Epithelial cell of esophagus (primary cell): ENCODE results near the gene HNRNPCL4.
"Not testable (repeated sequence)": the region's sequence is repeated elsewhere in the genome, so short reads cannot be mapped to it uniquely, and the experiment has no call there.

Source experiments
- DNase-seq: peaks from one replicate; pipeline ENCODE4 v3.0.0; 2010; ENCODE audit warnings: low read depth
- H3K4me3 ChIP-seq: 2 replicates; pipeline ENCODE4 v1.5.1; 2011; ENCODE audit warnings: mild to moderate bottlenecking, low read length, control low read depth

The HNRNPCL4 gene

DNA sequence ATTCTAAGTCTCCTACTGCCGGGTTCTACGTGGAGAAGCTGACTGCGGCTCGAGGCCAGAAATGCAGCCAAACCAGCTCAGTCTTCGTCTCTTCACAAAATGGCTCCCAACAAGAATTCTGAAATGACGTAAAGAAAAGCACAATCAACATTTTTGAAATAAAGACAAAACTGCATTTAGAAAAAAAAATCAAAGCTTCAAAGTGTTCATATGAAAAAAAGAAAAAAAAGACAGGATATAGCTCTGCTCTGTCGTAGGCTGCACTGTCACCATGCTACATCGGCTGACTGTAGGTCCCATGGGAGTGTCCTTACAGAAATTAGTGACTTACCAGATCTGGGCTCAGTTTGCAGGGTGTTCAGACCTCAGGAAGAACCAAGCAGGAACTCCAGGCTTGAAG, at the start of gene HNRNPCL4:
HNRNPCL4 (minus strand) TSS at position 101 of the 400 bp plus-strand sequence. CDS start 164 bp downstream, outside the sequence.
- DNase-seq, H3K4me3 ChIP-seq: not testable (repeated sequence)

DNA sequence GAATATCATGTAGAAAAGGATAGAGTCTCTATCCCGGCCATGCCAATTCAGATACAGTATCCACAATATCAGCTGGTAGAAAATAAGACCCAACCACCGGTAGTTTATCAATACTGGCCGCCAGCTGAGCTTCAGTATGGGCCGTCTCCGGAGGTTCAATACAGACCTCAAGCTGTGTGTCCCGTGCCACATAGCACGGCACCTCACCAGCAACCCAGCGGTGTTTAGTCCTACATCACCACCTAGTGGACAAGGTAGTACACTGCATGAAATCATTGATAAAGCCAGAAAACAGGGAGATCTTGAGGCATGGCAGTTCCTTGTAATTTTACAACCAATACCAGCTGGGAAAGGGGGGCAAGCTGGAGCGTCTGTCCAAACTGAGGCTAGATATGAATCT, 43.3 kb upstream of the HNRNPCL4 start:
- H3K4me3 ChIP-seq, DNase-seq: not testable (repeated sequence)

DNA sequence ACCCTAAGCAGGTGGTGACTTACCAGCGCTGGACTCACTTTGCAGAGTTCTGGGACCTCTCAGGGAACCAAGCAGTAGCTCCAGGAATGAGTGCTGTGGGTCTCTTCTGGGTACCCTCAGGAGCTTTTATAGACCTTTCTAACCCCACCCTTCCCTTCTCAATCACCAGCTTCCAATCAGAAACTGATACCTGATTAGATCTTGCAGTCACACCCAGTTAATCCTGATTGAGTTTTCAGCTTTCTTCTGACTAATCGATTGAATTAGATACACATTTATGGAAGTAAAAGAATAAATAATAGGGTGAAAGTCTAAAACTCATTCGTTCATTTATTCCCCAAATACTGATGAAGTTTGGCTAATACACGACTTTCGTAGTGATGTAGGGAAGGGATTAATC, 35.9 kb upstream of the HNRNPCL4 start, which contains the start of gene PRAMEF13:
PRAMEF13 (minus strand) TSS at position 101 of the 400 bp plus-strand sequence. CDS start 1,820 bp downstream, outside the sequence.
- DNase-seq, H3K4me3 ChIP-seq: not testable (repeated sequence)

DNA sequence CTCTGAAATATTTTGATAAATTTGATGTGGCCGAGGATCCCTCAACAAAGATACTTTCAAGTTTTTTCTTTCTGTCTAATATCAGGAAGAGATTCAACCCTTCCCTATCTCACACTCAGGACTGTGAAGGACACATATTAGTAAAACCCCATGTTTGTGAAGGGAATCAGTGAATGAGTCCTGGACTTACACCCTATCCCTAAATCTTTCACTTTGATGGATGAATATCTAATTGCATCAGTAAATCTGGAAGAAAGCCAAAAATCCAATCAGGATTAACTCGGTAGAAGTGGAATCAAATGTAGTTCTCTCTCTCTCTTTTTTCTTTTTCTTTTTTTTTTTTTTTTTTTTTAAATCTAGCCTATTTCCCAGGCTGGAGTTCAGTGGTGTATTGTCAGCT, 6.1 kb upstream of the HNRNPCL4 start, which contains the start of gene PRAMEF9:
PRAMEF9 (plus strand) TSS at position 301 of the 400 bp plus-strand sequence. CDS start 3,433 bp downstream, outside the sequence.
- H3K4me3 ChIP-seq, DNase-seq: not testable (repeated sequence)

DNA sequence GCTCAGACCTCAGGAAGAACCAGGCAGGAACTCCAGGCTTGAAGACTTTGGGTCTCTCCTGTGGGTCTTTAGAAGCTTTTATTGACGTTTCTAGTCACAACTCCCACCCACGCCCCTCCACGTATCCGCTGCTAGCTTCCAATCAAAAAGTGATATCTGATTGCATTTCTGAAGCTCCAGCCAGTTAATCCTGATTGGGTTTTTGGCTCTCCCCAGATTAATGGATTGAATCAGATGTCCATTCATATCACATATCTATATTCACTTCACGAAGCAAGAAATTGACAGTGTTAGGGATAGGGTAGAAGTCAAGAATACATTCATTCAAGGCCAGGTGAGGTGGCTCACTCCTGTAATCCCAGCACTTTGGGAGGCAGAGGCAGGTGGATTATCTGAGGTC, 9.5 kb downstream of the HNRNPCL4 start, which contains the start of gene PRAMEF26:
PRAMEF26 (minus strand) TSS at position 101 of the 400 bp plus-strand sequence. CDS start 2,914 bp downstream, outside the sequence.
- H3K4me3 ChIP-seq, DNase-seq: not testable (repeated sequence)

DNA sequence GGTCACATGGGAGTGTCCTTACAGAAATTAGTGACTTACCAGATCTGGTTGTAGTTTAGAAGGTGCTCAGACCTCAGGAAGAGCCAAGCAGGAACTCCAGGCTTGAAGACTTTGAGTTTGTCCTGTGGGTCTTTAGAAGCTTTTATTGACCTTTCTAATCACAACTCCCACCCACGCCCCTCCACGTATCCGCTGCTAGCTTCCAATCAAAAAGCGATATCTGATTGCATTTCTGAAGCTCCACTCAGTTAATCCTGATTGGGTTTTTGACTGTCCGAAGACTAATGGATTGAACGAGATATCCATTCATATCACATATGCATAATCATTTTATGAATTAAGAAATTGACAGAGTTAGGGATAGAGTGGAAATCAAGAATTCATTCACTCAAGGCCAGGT, 48.7 kb downstream of the HNRNPCL4 start, which contains the start of gene HNRNPCL2:
HNRNPCL2 (minus strand) TSS at position 101 of the 400 bp plus-strand sequence. CDS start 454 bp downstream, outside the sequence.
- not testable (repeated sequence) for H3K4me3 ChIP-seq, DNase-seq
